ENCODE data around the gene CCDC40. TPM values are rescaled to one million over a fixed set of nuclear protein-coding genes. Genes with fewer than 3 reads are reported as not detected.
"Not testable (repeated sequence)": the region's sequence is repeated elsewhere in the genome, so short reads cannot be mapped to it uniquely, and the experiment has no call there.

The CCDC40 gene
- total RNA-seq, 1 donor from 2014 or later: 25.3 TPM

- H3K4me1 Mint-ChIP-seq (ENCODE audit: low read depth, unreplicated experiment): peaks cover 43% of the 10 kb centered on the region
- H3K4me3 Mint-ChIP-seq (ENCODE audit: unreplicated experiment): peak overlapping the region; percentile 83
- peak; percentile 4 for TF ChIP-seq CTCF (IDR thresholded peaks at IDR 0.05; ENCODE audit: partially characterized antibody, unreplicated experiment)
- DNase-seq: no peak
- peaks cover 5% of the 10 kb centered on the region for H3K36me3 Mint-ChIP-seq (ENCODE audit: unreplicated experiment)
- H3K9me3 Mint-ChIP-seq (ENCODE audit: unreplicated experiment): peaks cover 5% of the 10 kb centered on the region
- H3K27ac Mint-ChIP-seq (ENCODE audit: unreplicated experiment): peak overlapping the region; percentile 96
- peaks cover 10% of the 10 kb centered on the region for H3K27me3 Mint-ChIP-seq (ENCODE audit: unreplicated experiment)
These were observed 44.4 kb upstream of the CCDC40 start for GRCh38 chr17:79991924-79992648.

- Mint-ChIP-seq H3K4me3 (ENCODE audit: unreplicated experiment) (peak overlapping the region; percentile 83), H3K9me3 (ENCODE audit: unreplicated experiment) (peaks cover 4% of the 10 kb centered on the region), H3K27me3 (ENCODE audit: unreplicated experiment) (peaks cover 10% of the 10 kb centered on the region), H3K4me1 (ENCODE audit: low read depth, unreplicated experiment) (peaks cover 39% of the 10 kb centered on the region), H3K36me3 (ENCODE audit: unreplicated experiment) (peaks cover 5% of the 10 kb centered on the region), H3K27ac (ENCODE audit: unreplicated experiment) (peak overlapping the region; percentile 96)
- no peak for TF ChIP-seq CTCF (IDR thresholded peaks at IDR 0.05; ENCODE audit: partially characterized antibody, unreplicated experiment)
- no peak for DNase-seq
These were observed 43.6 kb upstream of the CCDC40 start for GRCh38 chr17:79992649-79993389.

GRCh38 chr17:79993390-79994227 is 42.8 kb upstream of the CCDC40 start:
- Mint-ChIP-seq H3K27me3 (ENCODE audit: unreplicated experiment) (peaks cover 13% of the 10 kb centered on the region), H3K27ac (ENCODE audit: unreplicated experiment) (peak overlapping the region; percentile 96), H3K9me3 (ENCODE audit: unreplicated experiment) (peaks cover 4% of the 10 kb centered on the region), H3K4me1 (ENCODE audit: low read depth, unreplicated experiment) (peaks cover 35% of the 10 kb centered on the region), H3K4me3 (ENCODE audit: unreplicated experiment) (peak overlapping the region; percentile 79), H3K36me3 (ENCODE audit: unreplicated experiment) (peaks cover 5% of the 10 kb centered on the region)
- DNase-seq: peak; percentile 81
- no peak for TF ChIP-seq CTCF (IDR thresholded peaks at IDR 0.05; ENCODE audit: partially characterized antibody, unreplicated experiment)

GRCh38 chr17:79994228-79994569 is 42.2 kb upstream of the CCDC40 start:
- peaks cover 11% of the 10 kb centered on the region for H3K27me3 Mint-ChIP-seq (ENCODE audit: unreplicated experiment)
- H3K27ac Mint-ChIP-seq (ENCODE audit: unreplicated experiment): peak overlapping the region; percentile 96
- not testable (repeated sequence) for H3K9me3 Mint-ChIP-seq (ENCODE audit: unreplicated experiment); DNase-seq; H3K36me3 Mint-ChIP-seq (ENCODE audit: unreplicated experiment)
- peaks cover 35% of the 10 kb centered on the region for H3K4me1 Mint-ChIP-seq (ENCODE audit: low read depth, unreplicated experiment)
- peak overlapping the region; percentile 79 for H3K4me3 Mint-ChIP-seq (ENCODE audit: unreplicated experiment)

GRCh38 chr17:79994602-79995001 is 41.8 kb upstream of the CCDC40 start:
- TF ChIP-seq CTCF (IDR thresholded peaks at IDR 0.05; ENCODE audit: partially characterized antibody, unreplicated experiment): no peak
- no peak for DNase-seq
- H3K27me3 Mint-ChIP-seq (ENCODE audit: unreplicated experiment): peaks cover 11% of the 10 kb centered on the region
- no peak overlapping the region for H3K4me3 Mint-ChIP-seq (ENCODE audit: unreplicated experiment)
- H3K36me3 Mint-ChIP-seq (ENCODE audit: unreplicated experiment): peaks cover 5% of the 10 kb centered on the region
- H3K9me3 Mint-ChIP-seq (ENCODE audit: unreplicated experiment): peaks cover 2% of the 10 kb centered on the region
- H3K27ac Mint-ChIP-seq (ENCODE audit: unreplicated experiment): peak overlapping the region; percentile 17
- H3K4me1 Mint-ChIP-seq (ENCODE audit: low read depth, unreplicated experiment): peaks cover 31% of the 10 kb centered on the region

All from glutamatergic neuron (in vitro differentiated cells).